ENCODE results near the gene SLC35B2.

SLC35B2 gene

GRCh38 chr6:44276667-44277640 lies 19.6 kb upstream of the SLC35B2 start:
- no peak overlapping the region for H3K4me3 ChIP-seq (replicated peaks in 1 of 2; ENCODE audit: low read depth in 2 of 2, low read length in 2 of 2)
- no peak for TF ChIP-seq CTCF (IDR thresholded peaks at IDR 0.05; ENCODE audit: low read depth, low read length)
- no peak for DNase-seq (ENCODE audit: low read depth in 2 of 2)

GRCh38 chr6:44275749-44276648 lies 18.7 kb upstream of the SLC35B2 start:
- no peak for DNase-seq (ENCODE audit: low read depth in 2 of 2)
- no peak for TF ChIP-seq CTCF (IDR thresholded peaks at IDR 0.05; ENCODE audit: low read depth, low read length)
- H3K4me3 ChIP-seq (replicated peaks in 1 of 2; ENCODE audit: low read depth in 2 of 2, low read length in 2 of 2): no peak overlapping the region

GRCh38 chr6:44275271-44275748 lies 18.0 kb upstream of the SLC35B2 start:
- H3K4me3 ChIP-seq (replicated peaks in 1 of 2; ENCODE audit: low read depth in 2 of 2, low read length in 2 of 2): no peak overlapping the region
- DNase-seq (ENCODE audit: low read depth in 2 of 2): no peak
- no peak for TF ChIP-seq CTCF (IDR thresholded peaks at IDR 0.05; ENCODE audit: low read depth, low read length)

- no peak for DNase-seq (ENCODE audit: low read depth in 2 of 2)
- H3K4me3 ChIP-seq (replicated peaks in 1 of 2; ENCODE audit: low read depth in 2 of 2, low read length in 2 of 2): no peak overlapping the region
- no peak for TF ChIP-seq CTCF (IDR thresholded peaks at IDR 0.05; ENCODE audit: low read depth, low read length)
Measured at GRCh38 chr6:44273617-44274016, 16.3 kb upstream of the SLC35B2 start.

- no peak overlapping the region for H3K4me3 ChIP-seq (replicated peaks in 1 of 2; ENCODE audit: low read depth in 2 of 2, low read length in 2 of 2)
- no peak for TF ChIP-seq CTCF (IDR thresholded peaks at IDR 0.05; ENCODE audit: low read depth, low read length)
- DNase-seq (ENCODE audit: low read depth in 2 of 2): no peak
Measured at GRCh38 chr6:44272999-44273566, 15.8 kb upstream of the SLC35B2 start.

- DNase-seq (ENCODE audit: low read depth in 2 of 2): no peak
- TF ChIP-seq CTCF (IDR thresholded peaks at IDR 0.05; ENCODE audit: low read depth, low read length): no peak
- no peak overlapping the region for H3K4me3 ChIP-seq (replicated peaks in 1 of 2; ENCODE audit: low read depth in 2 of 2, low read length in 2 of 2)
Measured at GRCh38 chr6:44272529-44272928, 15.2 kb upstream of the SLC35B2 start.

Data from cardiac fibroblast (primary cell).